GM19467 (cell line): ENCODE measurements around the gene CLDN22.

Source experiments
- ATAC-seq: cut with Tn5 transposase; IDR thresholded peaks from one replicate; pipeline ENCODE4 v1.9.1; 2021; ENCODE audit warnings: mild to moderate bottlenecking, moderate library complexity; ENCODE audit not compliant: unreplicated experiment

The CLDN22 gene

GRCh38 chr4:183323295-183323694 lies 3.2 kb upstream of the CLDN22 start:
- ATAC-seq = no peak

DNA sequence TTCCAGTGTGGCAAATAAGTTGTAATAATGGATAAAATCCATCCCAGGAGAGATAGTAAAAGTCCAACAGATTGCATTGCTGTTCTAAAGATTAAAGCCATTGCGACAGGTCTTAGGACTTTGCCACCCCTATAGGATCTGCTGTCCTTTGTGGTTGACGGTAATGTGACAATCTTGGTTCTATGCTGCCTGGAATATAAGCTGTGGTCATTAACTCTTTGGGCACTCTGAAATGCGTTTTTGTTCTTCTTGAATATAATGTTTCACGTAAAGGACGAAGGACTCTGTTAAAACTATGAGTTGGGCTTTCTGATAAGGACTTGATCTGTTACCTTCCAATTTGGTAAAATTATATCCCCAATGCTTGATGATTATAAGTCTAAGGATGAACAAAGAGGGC lies 2.2 kb upstream of the CLDN22 start, which contains the start of gene CLDN24:
CLDN24 (minus strand) TSS at position 101 of the 400 bp plus-strand sequence; CDS start at position 101, 0 bp downstream.
- ATAC-seq = no peak

- ATAC-seq = no peak
These were observed 1.4 kb upstream of the CLDN22 start for GRCh38 chr4:183321516-183321915.

DNA sequence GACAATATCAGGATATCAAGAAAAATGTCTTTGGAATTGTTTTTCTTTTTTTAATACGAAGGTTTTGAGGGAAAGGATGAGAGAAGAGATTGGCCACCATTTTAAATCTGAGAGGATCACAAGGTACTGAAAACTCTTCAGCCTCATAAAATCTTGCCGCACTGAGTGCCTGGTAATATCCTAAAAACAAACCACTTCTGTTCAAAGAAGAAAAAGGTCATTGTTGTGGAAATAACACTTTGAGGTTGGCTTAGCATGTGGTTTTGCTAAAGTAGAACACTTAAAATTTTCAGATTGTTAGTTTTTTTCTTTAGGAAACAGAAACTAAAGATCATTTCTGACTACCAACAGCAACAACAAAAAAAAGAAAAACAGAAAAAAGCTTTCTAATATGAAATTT lies 1.0 kb upstream of the CLDN22 start:
- ATAC-seq = no peak

DNA sequence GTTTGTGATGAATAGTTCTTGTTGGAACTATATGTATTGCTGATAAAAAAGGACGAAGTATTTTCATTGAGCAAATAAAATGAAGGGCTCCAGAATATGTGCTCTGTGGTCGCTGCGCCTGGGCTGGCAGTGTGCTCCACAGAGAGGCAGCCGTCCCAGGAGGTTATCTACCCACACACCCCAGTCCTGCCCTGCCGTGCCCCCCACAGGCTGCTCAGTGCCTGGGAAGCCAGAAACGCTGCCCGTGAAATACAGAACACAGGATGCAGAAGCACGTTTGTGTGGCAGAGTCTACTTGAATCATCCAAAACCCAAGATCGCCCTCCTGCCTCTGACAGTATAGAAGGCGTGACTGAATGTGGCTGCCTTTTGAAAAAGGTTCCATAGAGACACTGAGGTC lies 1.4 kb downstream of the CLDN22 start:
- no peak for ATAC-seq

GRCh38 chr4:183314806-183315205 lies 5.3 kb downstream of the CLDN22 start:
- ATAC-seq = no peak

GRCh38 chr4:183314336-183314735 lies 5.7 kb downstream of the CLDN22 start:
- no peak for ATAC-seq

DNA sequence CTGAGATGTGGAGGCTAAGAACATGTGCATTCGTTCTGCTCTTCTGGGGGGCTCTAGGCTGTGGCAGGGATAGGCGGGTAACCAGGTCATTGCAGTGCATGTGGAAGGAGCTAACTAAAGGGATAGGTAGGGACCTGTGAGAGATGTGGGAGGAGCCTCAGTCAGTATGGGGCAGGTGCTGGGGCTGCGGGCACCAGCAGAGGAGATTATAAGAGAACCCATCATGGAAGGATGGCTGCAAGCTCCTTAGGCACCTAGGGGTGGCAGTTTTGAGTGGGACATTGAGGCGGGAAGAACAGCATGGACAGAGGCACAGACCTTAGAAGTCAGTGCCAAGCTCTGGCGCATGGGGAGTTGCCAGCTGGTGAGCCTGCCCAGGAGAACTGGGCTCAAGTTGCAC lies 7.2 kb downstream of the CLDN22 start:
- ATAC-seq = no peak

- ATAC-seq = no peak
These were observed 13.3 kb downstream of the CLDN22 start for GRCh38 chr4:183306811-183307210.

DNA sequence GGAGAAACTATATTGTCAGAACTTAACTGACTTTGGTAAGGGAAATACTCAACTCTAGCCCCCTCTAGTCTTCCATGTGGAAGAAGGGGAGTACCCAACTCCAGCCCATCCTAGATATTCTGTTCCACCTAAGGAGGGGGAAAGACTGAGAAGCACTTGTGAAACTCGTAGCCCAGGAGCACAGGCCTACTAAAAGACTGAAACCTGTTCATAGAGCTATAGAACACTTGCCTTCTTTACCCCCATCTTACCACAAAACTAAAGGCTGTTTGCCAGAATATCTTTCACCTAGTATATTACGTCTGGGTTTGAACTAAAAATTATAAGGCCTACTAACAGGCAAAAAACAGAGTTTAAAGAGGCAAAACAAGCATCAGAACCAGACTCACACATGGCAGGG lies 15.5 kb downstream of the CLDN22 start:
- ATAC-seq = no peak

DNA sequence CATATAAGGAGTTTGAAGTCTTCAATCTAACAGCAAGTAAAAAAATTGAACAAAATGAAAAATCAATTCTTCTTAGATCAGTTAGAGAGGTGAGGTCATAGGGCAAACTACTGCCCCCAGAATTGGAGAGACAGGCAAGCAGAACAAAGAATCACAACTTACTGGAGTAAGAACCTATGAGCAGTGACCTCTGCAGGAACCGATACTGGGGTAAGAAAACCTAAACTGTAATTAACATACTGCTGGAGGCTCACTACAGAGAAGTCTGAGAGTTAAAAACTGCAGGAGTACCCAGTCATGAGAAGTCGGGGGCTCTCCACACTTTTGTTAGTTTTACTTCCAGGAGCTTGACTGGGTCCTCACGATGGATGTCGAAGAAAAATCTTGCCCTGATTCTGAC lies 16.0 kb downstream of the CLDN22 start:
- ATAC-seq = no peak

DNA sequence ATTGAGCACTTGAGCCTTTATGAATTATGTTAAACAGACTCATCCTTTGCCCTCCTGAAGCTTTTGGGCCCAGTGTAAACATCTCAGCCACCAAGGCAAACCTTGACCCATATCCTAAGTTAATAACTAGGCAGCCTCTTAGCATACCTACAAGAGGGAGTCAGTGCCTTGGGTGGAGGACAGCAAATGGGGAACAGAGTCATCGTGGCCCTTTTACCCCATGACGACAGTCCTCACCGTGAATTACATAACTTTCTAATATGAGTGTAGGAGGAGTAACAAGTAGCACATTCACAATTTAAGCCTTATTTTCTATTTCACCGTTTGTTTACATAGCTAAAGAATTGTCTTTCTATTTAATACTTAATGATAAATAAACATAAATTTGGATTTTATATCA lies 16.8 kb downstream of the CLDN22 start:
- no peak for ATAC-seq

GRCh38 chr4:183300655-183301054 lies 19.4 kb downstream of the CLDN22 start:
- ATAC-seq = no peak

DNA sequence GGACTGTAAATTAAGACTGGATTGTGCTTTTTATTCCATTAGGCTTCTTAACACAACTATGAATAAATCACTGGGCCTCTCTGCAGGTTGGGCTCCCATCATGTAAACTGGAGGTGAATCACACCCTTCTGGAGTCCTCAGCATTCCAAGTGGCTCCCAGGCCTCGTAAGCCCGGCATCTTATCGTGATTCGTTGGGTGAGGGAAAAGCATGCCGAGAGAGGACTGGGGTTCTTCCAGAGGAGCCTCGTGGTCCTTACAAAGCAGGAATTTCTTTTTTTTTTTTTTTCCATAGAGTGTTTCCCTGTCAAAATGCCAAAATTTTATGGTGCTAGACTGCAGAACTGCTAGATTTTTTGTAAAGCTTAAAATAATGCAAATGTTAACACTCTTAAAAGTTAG lies 20.0 kb downstream of the CLDN22 start:
- ATAC-seq = no peak

DNA sequence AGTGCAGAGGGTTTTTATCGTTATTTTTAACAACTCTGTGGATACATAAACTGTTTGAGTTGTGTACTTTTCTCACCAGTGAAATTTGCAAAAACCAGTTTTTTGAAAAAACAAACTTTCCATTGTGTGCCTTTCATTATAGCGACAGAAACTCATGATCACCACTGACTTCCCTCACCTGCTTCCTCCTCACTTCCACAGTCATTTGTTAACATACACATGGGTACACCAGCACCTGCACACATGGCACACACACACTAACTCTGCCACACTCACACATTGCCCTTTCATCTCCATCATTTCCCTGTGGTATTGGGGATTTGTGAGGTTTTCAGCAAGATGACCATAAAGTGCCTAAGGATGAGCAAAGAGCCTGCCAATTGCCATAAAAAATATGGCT lies 20.6 kb downstream of the CLDN22 start:
- ATAC-seq = no peak

DNA sequence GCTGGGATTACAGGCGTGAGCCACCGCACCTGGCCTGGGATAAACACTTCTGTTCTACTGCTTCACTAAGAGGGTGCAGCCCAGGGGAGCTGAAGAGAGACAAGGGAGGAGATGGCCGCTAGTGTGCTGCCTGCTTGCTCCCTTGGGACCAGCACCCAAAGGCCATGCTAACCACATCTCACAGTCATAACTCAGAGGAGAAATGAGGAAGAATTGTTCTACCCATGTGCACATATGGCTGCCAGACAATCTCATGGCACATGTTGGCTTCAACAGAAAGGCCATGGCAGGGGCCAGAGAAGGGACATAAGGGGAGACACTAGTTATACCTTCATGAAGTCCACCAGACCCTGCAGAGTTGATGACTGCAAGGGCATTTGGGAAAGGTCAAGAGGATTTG lies 22.4 kb downstream of the CLDN22 start:
- peak; percentile 87 for ATAC-seq

DNA sequence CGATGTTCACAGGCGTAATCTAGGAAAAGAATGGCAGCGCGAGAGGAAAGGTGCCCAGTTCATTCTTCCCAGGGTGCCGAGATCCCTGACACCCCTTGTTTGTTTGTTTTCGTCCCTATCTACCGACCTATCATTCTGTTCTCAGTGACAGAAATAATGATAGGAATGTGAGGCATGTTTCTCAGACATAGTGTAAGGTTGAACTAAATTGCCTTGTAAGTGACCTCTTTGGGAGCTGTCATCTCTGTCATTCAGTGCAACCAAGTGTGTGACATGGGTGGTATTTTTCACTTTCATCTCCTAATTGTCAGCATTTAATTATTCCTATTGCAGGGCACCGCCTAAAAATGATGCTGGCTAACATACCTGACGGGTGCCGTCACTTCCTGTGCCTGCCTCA lies 24.4 kb downstream of the CLDN22 start:
- no peak for ATAC-seq

DNA sequence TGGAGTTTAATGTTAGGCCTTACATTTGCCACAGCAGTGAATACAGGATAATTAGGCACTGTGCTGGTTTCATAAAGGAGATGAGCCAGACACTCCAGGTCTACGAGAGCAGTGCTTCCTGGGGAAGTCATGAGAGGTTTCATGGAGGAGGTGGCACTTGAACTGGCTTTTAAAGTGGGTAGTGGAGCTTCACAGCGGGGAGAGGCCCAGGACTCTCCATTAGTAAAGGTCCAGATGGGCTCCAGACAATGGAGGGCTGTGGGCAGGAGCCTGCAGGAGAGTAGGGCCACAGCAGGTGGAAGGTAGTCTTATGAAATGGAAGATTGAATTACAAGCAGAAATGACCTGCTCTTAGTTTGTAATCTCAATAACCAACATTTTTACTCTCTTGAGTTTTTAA lies 29.0 kb downstream of the CLDN22 start:
- no peak for ATAC-seq

- ATAC-seq = no peak
These were observed 30.4 kb downstream of the CLDN22 start for GRCh38 chr4:183289688-183290087.

GRCh38 chr4:183288955-183289354 lies 31.1 kb downstream of the CLDN22 start:
- ATAC-seq = no peak

GRCh38 chr4:183287677-183288076 lies 32.4 kb downstream of the CLDN22 start:
- ATAC-seq = peak; percentile 74

- peak; percentile 79 for ATAC-seq
These were observed 32.8 kb downstream of the CLDN22 start for GRCh38 chr4:183287309-183287659.

DNA sequence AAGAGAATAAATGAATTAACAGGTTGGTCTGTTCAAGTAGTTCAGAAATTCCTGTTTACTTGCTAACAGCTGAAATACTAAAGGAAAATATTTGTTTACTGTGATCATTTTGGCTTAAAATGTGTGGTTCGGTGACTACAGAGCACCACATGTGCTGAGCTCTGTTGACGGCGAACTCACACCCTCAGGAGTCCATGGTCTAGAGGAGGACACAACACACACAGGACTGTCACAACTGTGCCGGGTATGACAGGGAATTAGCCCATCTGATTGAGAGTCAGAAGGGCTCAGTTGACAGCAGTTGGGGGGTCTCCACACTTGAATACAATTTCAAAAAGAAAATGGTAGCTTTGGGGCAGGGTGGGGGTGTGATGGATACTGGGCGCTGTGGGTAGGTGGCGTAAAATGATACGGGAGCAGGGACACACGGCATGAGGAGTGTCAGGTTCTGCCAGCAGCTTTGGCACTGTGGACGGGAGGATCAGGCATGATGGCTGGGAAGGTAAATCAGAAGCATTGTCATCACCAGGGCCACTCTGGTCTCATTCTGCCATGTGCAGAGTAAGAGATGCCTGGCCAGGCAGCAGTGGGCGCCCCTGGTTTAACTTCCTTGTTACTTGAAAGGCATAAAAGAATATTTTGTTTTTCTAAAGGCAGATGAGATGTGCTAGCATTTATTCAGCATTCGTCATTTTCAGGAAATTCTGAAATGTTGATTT lies 33.3 kb downstream of the CLDN22 start:
- peak; percentile 29 for ATAC-seq
